GM15510 (cell line): ENCODE measurements around the gene TBC1D19.

Source experiments
- POLR2A ChIP-seq: IDR thresholded peaks from 3 replicates; pipeline ENCODE4 v1.6.1; 2011; ENCODE audit warnings: borderline replicate concordance; ENCODE audit not compliant: insufficient read length; ENCODE audit errors: extremely low read depth

The TBC1D19 gene

GRCh38 chr4:26772096-26772873 lies 188.4 kb downstream of the TBC1D19 start:
- no peak for TF ChIP-seq POLR2A

GRCh38 chr4:26779224-26779623 lies 195.3 kb downstream of the TBC1D19 start:
- no peak for TF ChIP-seq POLR2A

GRCh38 chr4:26779674-26780073 lies 195.8 kb downstream of the TBC1D19 start:
- no peak for TF ChIP-seq POLR2A

GRCh38 chr4:26780539-26780938 lies 196.7 kb downstream of the TBC1D19 start:
- no peak for TF ChIP-seq POLR2A

- no peak for TF ChIP-seq POLR2A
Measured at GRCh38 chr4:26782168-26782829, 198.4 kb downstream of the TBC1D19 start.

GRCh38 chr4:26782830-26783202 lies 198.9 kb downstream of the TBC1D19 start:
- TF ChIP-seq POLR2A, result no peak

GRCh38 chr4:26784207-26784865 lies 200.5 kb downstream of the TBC1D19 start:
- TF ChIP-seq POLR2A, result no peak

- no peak for TF ChIP-seq POLR2A
Measured at GRCh38 chr4:26785312-26785711, 201.4 kb downstream of the TBC1D19 start.

GRCh38 chr4:26785810-26786209 lies 201.9 kb downstream of the TBC1D19 start:
- no peak for TF ChIP-seq POLR2A

GRCh38 chr4:26786916-26787315 lies 203.0 kb downstream of the TBC1D19 start:
- TF ChIP-seq POLR2A, result no peak

GRCh38 chr4:26787461-26788340 lies 203.8 kb downstream of the TBC1D19 start:
- TF ChIP-seq POLR2A, result no peak

GRCh38 chr4:26788341-26788733 lies 204.5 kb downstream of the TBC1D19 start:
- no peak for TF ChIP-seq POLR2A

GRCh38 chr4:26789208-26789607 lies 205.3 kb downstream of the TBC1D19 start:
- TF ChIP-seq POLR2A, result no peak

GRCh38 chr4:26791346-26791745 lies 207.5 kb downstream of the TBC1D19 start:
- TF ChIP-seq POLR2A, result no peak

- TF ChIP-seq POLR2A, result no peak
Measured at GRCh38 chr4:26792639-26793038, 208.8 kb downstream of the TBC1D19 start.
